ENCODE results near the gene CCL21. TPM values are rescaled to one million over a fixed set of nuclear protein-coding genes. Genes with fewer than 3 reads are reported as not detected.

The CCL21 gene
- total RNA-seq, 2 experiments from 2014 or later: not detected

DNA sequence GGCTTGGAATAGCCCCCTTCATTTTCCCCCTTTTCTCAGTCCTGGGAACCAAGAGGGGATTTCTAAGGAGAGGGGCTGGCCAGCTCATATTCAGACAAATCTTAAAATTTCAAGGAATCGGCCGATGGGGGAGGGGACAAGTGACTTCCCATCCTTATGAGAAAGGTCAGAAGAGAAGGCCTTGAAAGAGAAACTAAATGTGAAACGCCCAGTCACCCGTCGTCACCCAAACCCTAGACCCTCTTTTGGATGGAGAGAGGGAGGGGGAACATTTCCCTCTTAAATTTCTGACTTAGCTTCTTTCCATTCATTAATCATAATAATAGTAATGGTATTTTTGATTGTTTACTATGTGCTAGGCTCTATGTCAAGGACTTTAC lies 18.0 kb downstream of the CCL21 start:
- Mint-ChIP-seq H3K4me1 (ENCODE audit: low read depth) (no peaks in the 10 kb centered on the region), H3K27ac (no peak overlapping the region), H3K9me3 (no peaks in the 10 kb centered on the region), H3K4me3 (no peak overlapping the region), H3K36me3 (ENCODE audit: low read depth) (no peaks in the 10 kb centered on the region), H3K27me3 (no peaks in the 10 kb centered on the region)
- H3K9me3 ChIP-seq (ENCODE audit: control insufficient read depth in 1 of 2, insufficient read depth in 1 of 2, low read length in 2 of 2): no peaks in the 10 kb centered on the region
- no peak overlapping the region for H3K27ac ChIP-seq (ENCODE audit: low read depth in 1 of 2, low read length in 2 of 2)
- intact Hi-C loops (cut with DNase I, micrococcal nuclease): no loop called here
- H3K4me3 ChIP-seq (ENCODE audit: low read length): no peak overlapping the region
- DNase-seq: no peak
- no peaks in the 10 kb centered on the region for H3K27me3 ChIP-seq (ENCODE audit: control insufficient read depth in 1 of 2, insufficient read depth in 2 of 2, low read length in 2 of 2)
- H3K36me3 ChIP-seq (ENCODE audit: insufficient read depth, low read length): no peaks in the 10 kb centered on the region
- ChIA-PET CTCF (interaction anchor here (1.5 kb wide), 1 partner anchor 11 kb away, joined by 6 read pairs; no protein-coding TSS in a partner anchor), POLR2A (no interaction called here)
- no peak for ATAC-seq (ENCODE audit: poor library complexity)
- H3K4me1 ChIP-seq (ENCODE audit: insufficient read depth, low read length): no peaks in the 10 kb centered on the region
- TF ChIP-seq, protein P1, sequence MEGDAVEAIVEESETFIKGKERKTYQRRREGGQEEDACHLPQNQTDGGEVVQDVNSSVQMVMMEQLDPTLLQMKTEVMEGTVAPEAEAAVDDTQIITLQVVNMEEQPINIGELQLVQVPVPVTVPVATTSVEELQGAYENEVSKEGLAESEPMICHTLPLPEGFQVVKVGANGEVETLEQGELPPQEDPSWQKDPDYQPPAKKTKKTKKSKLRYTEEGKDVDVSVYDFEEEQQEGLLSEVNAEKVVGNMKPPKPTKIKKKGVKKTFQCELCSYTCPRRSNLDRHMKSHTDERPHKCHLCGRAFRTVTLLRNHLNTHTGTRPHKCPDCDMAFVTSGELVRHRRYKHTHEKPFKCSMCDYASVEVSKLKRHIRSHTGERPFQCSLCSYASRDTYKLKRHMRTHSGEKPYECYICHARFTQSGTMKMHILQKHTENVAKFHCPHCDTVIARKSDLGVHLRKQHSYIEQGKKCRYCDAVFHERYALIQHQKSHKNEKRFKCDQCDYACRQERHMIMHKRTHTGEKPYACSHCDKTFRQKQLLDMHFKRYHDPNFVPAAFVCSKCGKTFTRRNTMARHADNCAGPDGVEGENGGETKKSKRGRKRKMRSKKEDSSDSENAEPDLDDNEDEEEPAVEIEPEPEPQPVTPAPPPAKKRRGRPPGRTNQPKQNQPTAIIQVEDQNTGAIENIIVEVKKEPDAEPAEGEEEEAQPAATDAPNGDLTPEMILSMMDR (IDR thresholded peaks at IDR 0.05): no peak

DNA sequence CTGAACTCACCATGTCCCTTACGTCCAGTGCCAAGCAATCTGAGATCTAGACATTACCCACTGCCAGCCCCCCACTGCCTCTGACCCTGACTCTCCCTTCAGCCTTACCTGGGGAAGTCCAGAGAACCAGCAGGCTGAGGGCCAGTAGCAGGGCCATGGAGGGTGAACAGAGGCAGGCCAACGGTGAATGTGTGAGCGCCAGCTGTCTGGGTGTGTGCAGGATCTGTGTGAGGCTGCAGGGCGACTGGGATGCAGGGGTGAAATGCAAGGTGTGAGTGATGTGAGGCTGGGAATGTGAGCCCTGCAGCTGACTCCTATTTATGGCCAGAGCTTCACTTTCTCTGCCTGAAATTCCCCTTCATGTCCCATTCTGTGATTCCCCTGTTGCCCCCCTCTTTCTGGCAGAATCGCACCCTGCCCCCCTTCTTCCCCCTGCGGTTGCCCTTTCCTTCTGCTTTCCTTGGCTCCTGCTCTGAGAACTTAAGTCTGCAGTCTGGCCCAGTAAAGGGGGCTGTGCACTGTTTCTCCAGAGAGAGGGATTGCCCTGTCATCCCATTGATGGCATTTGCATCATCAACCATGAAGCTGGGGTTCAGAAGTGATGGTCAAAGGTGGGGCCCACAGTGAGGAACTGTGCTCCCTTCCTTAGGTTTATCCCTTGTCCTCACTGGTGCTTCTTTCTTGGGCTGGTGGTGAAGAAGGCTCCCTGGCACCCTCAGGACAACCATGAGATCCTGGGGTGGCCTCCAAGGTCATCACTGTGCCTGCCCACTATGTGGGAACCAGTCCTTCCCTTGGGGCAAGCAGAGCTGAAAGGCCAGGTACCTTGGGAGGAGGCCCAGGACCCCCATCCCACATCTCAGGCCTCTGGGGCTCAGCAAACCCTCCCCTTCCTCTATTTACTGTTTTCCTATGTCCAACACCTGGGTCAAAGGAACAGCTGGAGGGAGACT lies 18.7 kb downstream of the CCL21 start, which contains the start of gene CCL19:
Gene CCL19, minus strand, starts transcription at position 294 of the 953 bp plus-strand sequence. Its CDS starts 137 bp downstream, at position 157.
- ChIA-PET POLR2A (no interaction called here), CTCF (interaction anchor here (1.5 kb wide), 1 partner anchor 11 kb away, joined by 6 read pairs; no protein-coding TSS in a partner anchor)
- ATAC-seq (ENCODE audit: poor library complexity) (no peak), DNase-seq (no peak)
- no peak within 1 kb of the TSS for H3K27ac ChIP-seq (ENCODE audit: low read depth in 1 of 2, low read length in 2 of 2)
- no peaks in the 10 kb centered on the region for H3K36me3 ChIP-seq (ENCODE audit: insufficient read depth, low read length)
- no peak within 1 kb of the TSS for H3K4me3 Mint-ChIP-seq
- H3K4me3 ChIP-seq (ENCODE audit: low read length): no peak within 1 kb of the TSS
- intact Hi-C loops (cut with DNase I, micrococcal nuclease): no loop called here
- no peaks in the 10 kb centered on the region for H3K9me3 ChIP-seq (ENCODE audit: control insufficient read depth in 1 of 2, insufficient read depth in 1 of 2, low read length in 2 of 2)
- no peaks in the 10 kb centered on the region for H3K4me1 Mint-ChIP-seq (ENCODE audit: low read depth)
- no peaks in the 10 kb centered on the region for H3K27me3 ChIP-seq (ENCODE audit: control insufficient read depth in 1 of 2, insufficient read depth in 2 of 2, low read length in 2 of 2)
- no peaks in the 10 kb centered on the region for H3K27me3 Mint-ChIP-seq
- no peak within 1 kb of the TSS for H3K27ac Mint-ChIP-seq
- H3K36me3 Mint-ChIP-seq (ENCODE audit: low read depth): no peaks in the 10 kb centered on the region
- no peaks in the 10 kb centered on the region for H3K9me3 Mint-ChIP-seq
- TF ChIP-seq, protein P1 (IDR thresholded peaks at IDR 0.05): no peak
- H3K4me1 ChIP-seq (ENCODE audit: insufficient read depth, low read length): no peaks in the 10 kb centered on the region

DNA sequence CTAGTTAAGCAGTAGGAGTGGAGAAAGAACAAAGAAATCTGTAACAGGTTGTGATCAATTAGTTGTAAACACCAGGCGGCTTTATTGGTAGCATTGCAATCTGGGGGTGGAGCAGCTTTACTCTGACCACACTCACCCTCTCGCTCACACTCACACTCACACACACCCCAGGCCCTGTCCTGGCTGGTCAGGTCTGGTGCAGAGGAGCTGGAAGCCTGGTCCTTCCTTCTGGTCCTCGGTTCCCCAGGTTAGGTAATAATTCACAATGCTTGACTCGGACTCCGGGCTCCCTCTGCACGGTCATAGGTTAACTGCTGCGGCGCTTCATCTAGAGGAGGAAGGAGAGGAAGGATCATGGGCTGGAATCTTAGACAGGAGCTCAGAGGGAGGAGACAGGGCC lies 20.4 kb downstream of the CCL21 start:
- ChIA-PET CTCF (no interaction called here), POLR2A (no interaction called here)
- H3K27me3 Mint-ChIP-seq: no peaks in the 10 kb centered on the region
- intact Hi-C loops (cut with DNase I, micrococcal nuclease): no loop called here
- no peak for DNase-seq
- Histone ChIP-seq H3K36me3 (ENCODE audit: insufficient read depth, low read length) (no peaks in the 10 kb centered on the region), H3K4me1 (ENCODE audit: insufficient read depth, low read length) (no peaks in the 10 kb centered on the region), H3K4me3 (ENCODE audit: low read length) (no peak overlapping the region), H3K9me3 (ENCODE audit: control insufficient read depth in 1 of 2, insufficient read depth in 1 of 2, low read length in 2 of 2) (no peaks in the 10 kb centered on the region), H3K27me3 (ENCODE audit: control insufficient read depth in 1 of 2, insufficient read depth in 2 of 2, low read length in 2 of 2) (no peaks in the 10 kb centered on the region), H3K27ac (ENCODE audit: low read depth in 1 of 2, low read length in 2 of 2) (no peak overlapping the region)
- no peaks in the 10 kb centered on the region for H3K9me3 Mint-ChIP-seq
- TF ChIP-seq, protein P1 (IDR thresholded peaks at IDR 0.05): no peak
- no peak for ATAC-seq (ENCODE audit: poor library complexity)
- H3K4me1 Mint-ChIP-seq (ENCODE audit: low read depth): no peaks in the 10 kb centered on the region
- H3K36me3 Mint-ChIP-seq (ENCODE audit: low read depth): no peaks in the 10 kb centered on the region
- no peak overlapping the region for H3K4me3 Mint-ChIP-seq
- no peak overlapping the region for H3K27ac Mint-ChIP-seq
